A673 (cell line): ENCODE results near the gene NPC1.

ENCODE experiments used
- CTCF ChIP-seq: fragments of 300-800, 200-600 bp; sonication (generic); conservative IDR thresholded peaks from 2 replicates; pipeline ENCODE4 v1.5.1; 2017; ENCODE audit warnings: low read depth, mild to moderate bottlenecking, antibody characterized with exemption, low read length, moderate library complexity, mixed read lengths
- EZH2 ChIP-seq: fragments of 200-600 bp; sonication (generic); IDR thresholded peaks from 2 replicates; pipeline ENCODE4 v1.6.1; 2017; ENCODE audit warnings: borderline replicate concordance, low read depth, mild to moderate bottlenecking, mixed read lengths, antibody characterized with exemption, low read length; ENCODE audit not compliant: poor library complexity, severe bottlenecking

GRCh38 chr18:23499291-23499781 lies 87.0 kb downstream of the NPC1 start:
- TF ChIP-seq CTCF (no peak), EZH2 (no peak)
